Adrenal gland (tissue), 12 donors: ENCODE results near the gene RALGPS1. TPM values are rescaled to one million over a fixed set of nuclear protein-coding genes. Genes with fewer than 3 reads are reported as not detected.
A peak's percentile ranks its signal among the peaks of the same experiment; 100 is the strongest.

Experiments used
- DNase-seq, 7 donors: peaks; one replicate each; pipeline ENCODE4 v3.0.0-alpha.2; 2019 to 2020
- H3K27ac ChIP-seq, 5 donors: fragments of 200-600 bp; sonication (generic) in 4 of 5; 1 replicate in 3 of 5; 2 replicates in 2 of 5; pipeline versions ENCODE4 v1.5.1 to v1.8.0; 2016 to 2020; ENCODE audit warnings: mild to moderate bottlenecking in 1 of 5
- H3K27me3 ChIP-seq: fragments of 200-600 bp; 2 replicates; pipeline ENCODE4 v1.8.0; 2021
- H3K36me3 ChIP-seq, 2 donors: fragments of 200-600 bp; replicated peaks in 1 of 2; 1 replicate in 1 of 2; 2 replicates in 1 of 2; pipeline versions ENCODE4 v1.5.1 to v1.8.0; 2018 to 2022
- H3K4me1 ChIP-seq, 2 donors: fragments of 200-600 bp; replicated peaks in 1 of 2; 1 replicate in 1 of 2; 2 replicates in 1 of 2; pipeline versions ENCODE4 v1.5.1 to v1.8.0; 2018 to 2021
- H3K4me3 ChIP-seq, 4 donors: fragments of 200-600 bp; sonication (generic) in 3 of 4; one replicate each; pipeline ENCODE4 v1.5.1; 2016 to 2018
- H3K9me3 ChIP-seq, 3 donors: fragments of 200-600 bp; sonication (generic) in 1 of 3; replicated peaks in 1 of 3; 1 replicate in 2 of 3; 2 replicates in 1 of 3; pipeline versions ENCODE4 v1.5.1 to v1.8.0; 2016 to 2021
- POLR2A ChIP-seq, 2 donors: fragments of 450-650 bp; IDR thresholded peaks; one replicate each; pipeline ENCODE4 v1.6.1; 2017; ENCODE audit warnings: antibody characterized with exemption in 2 of 2, mild to moderate bottlenecking in 2 of 2, moderate library complexity in 1 of 2
- WGBS, 4 donors: extraction: QIAGEN DNeasy Blood & Tissue Kit in 2 of 4; methylation state at CpG; one replicate each; pipeline versions ENCODE4 v1.1.5 to v1.1.7; 2013 to 2017; 5-methylcytosine and 5-hydroxymethylcytosine counted together
- intact Hi-C, 2 donors: fragments of 100-400 bp; cut with DNase I; formaldehyde crosslinking; loops; one replicate each; pipeline versions ENCODE4 v1.14.1 to v1.15.0; 2022 to 2023
- polyA plus RNA-seq, 3 donors: library from polyadenylated mRNA; stranded (reverse); fragments of 200-250 nt in 2 of 3; fragments of 350-450 nt in 1 of 3; fragmentation: Illumina TruSeq in 1 of 3; extraction: RNeasy Lipid Tissue Mini Kit (QIAGEN cat#74804) in 1 of 3; gene quantifications; one replicate each; pipeline ENCODE4 v1.2.3, GENCODE V29; 2013 to 2014
- total RNA-seq, 9 donors: library from RNA; depleted of rRNA in 4 of 9; stranded (reverse); fragments of >200 nt in 4 of 9; fragments of 120-200 nt in 1 of 9; fragmentation: NEBNext Ultra II Directional in 1 of 9; extraction: Animal tissue kit (Norgen Biotek cat#: 25700) in 1 of 9; gene quantifications; one replicate each; pipeline versions ENCODE4 v1.1.0 to v1.2.4, GENCODE V29; 2013 to 2023
- TF ChIP-seq, protein P1 (sequence below), 6 experiments: fragments of 450-650 bp in 4 of 6; fragments of 200-600 bp in 2 of 6; sonication (generic) in 1 of 6; IDR thresholded peaks; 1 replicate in 5 of 6; 2 replicates in 1 of 6; pipeline versions ENCODE4 v1.5.1 to v1.8.0; 2016 to 2021; ENCODE audit warnings: antibody characterized with exemption in 6 of 6, mild to moderate bottlenecking in 2 of 6, moderate library complexity in 1 of 6
- donor health status: healthy with polysubstance abuse.
- donor health status: Bipolar disorder and iron deficiency.
- donor health status: DM: yes; HTN: yes; CAD: no.
- donor health status: DM: no; HTN: no; CAD: no.
- donor health status: DM: no; HTN: no; CAD: no.
- donor health status: DM: yes; HTN: yes; CAD: no.

RALGPS1 gene
- total and polyA plus RNA-seq, 12 donors = 2.8 to 9.9 (median 5.1) TPM

DNA sequence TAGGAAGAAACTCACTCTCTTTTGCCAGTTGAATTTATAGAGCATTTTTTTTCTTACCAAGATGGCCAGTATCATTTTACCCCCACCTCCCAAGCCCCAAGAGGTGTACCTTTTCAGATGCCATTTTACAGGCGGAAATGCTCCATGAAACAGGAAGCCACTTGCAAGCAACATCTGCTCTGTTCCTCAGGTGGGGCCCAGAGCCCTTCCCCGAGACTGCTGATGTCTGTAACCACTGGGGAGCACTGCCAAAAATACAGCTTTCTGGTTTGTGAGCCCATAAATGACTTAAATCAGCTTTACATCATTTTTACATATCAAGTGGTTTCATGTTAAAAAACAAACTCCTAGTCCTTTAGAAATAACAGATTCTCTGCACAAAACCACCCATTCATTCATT, 307.1 kb downstream of the RALGPS1 start:
- H3K27ac ChIP-seq = no peak overlapping the region
- H3K4me3 ChIP-seq = no peak overlapping the region
- H3K4me1 ChIP-seq = peaks cover 0 to 15% of the 10 kb centered on the region in 2 donors
- TF ChIP-seq, protein P1, sequence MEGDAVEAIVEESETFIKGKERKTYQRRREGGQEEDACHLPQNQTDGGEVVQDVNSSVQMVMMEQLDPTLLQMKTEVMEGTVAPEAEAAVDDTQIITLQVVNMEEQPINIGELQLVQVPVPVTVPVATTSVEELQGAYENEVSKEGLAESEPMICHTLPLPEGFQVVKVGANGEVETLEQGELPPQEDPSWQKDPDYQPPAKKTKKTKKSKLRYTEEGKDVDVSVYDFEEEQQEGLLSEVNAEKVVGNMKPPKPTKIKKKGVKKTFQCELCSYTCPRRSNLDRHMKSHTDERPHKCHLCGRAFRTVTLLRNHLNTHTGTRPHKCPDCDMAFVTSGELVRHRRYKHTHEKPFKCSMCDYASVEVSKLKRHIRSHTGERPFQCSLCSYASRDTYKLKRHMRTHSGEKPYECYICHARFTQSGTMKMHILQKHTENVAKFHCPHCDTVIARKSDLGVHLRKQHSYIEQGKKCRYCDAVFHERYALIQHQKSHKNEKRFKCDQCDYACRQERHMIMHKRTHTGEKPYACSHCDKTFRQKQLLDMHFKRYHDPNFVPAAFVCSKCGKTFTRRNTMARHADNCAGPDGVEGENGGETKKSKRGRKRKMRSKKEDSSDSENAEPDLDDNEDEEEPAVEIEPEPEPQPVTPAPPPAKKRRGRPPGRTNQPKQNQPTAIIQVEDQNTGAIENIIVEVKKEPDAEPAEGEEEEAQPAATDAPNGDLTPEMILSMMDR (IDR thresholded peaks at IDR 0.05) = no peak
- no peak for TF ChIP-seq POLR2A (IDR thresholded peaks at IDR 0.05)
- DNase-seq = peak in 1 of 7 donors; percentile 1
- H3K27me3 ChIP-seq = no peaks in the 10 kb centered on the region
- H3K9me3 ChIP-seq = no peaks in the 10 kb centered on the region
- intact Hi-C loops = no loop called here
- H3K36me3 ChIP-seq = no peaks in the 10 kb centered on the region
- 52 to 100% (median 85%) methylated on average over 2 of the region's 2 CpGs for WGBS, 4 donors

DNA sequence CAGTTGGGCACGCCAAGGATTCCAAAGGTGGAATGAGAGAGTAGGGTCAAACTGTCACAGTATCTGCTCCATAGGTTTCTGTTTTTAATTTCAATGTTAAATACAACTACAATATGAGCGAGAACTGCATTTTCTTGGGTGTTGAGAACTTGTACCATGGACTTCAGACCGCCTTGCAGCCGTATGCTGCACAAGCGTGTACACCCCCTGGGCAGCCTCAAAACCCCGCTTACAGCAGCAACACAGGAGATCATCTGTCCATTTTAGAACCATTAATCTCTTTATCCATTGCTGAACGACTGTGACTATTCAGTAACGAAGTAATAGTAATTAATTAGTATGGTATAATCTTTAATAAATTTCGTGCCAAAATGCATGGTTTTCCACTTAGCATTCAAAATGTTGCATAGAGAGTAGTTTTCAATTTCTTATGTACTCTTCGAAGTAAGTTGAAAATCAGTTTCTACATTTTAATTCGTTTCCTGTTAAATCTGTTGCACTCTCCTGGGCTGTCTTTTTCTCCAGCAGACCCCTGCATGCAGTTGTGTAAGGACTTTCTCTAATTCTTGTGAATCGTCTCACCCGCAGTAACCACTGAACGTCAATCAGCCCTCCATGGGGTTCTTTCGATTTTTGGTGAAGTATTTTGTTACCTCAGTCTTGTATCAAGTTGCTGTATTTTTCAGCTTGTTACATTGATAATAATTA, 308.0 kb downstream of the RALGPS1 start:
- Histone ChIP-seq H3K4me3 (no peak overlapping the region), H3K27me3 (no peaks in the 10 kb centered on the region), H3K9me3 (no peaks in the 10 kb centered on the region), H3K36me3 (no peaks in the 10 kb centered on the region), H3K27ac (no peak overlapping the region), H3K4me1 (peaks cover 0 to 15% of the 10 kb centered on the region in 2 donors)
- 88 to 92% (median 91%) methylated on average over 15 of the region's 15 CpGs for WGBS, 4 donors
- intact Hi-C loops = no loop called here
- TF ChIP-seq, protein P1 (IDR thresholded peaks at IDR 0.05) = no peak
- TF ChIP-seq POLR2A (IDR thresholded peaks at IDR 0.05) = no peak
- DNase-seq = peak in 1 of 7 donors; percentile 5

DNA sequence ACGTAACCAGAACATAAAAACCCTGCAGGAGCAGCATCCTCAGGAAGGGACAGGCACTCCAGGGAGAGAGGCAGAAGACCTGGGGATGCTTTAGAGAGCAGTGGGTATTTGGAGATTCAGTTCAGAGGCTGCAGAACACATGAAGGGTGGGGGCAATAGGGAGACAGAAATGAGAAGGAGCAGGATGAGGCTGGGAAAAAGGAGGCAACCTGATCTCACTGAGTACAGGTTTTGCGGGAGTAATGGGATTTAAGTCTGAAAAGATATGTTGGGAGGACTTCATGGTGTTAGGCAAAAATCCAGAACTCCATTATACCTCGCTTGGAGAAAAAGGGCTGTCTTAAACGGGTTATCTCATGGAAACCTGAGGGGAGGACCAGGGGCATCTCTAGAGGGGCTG, 308.7 kb downstream of the RALGPS1 start:
- H3K27me3 ChIP-seq = no peaks in the 10 kb centered on the region
- peaks cover 0 to 15% of the 10 kb centered on the region in 2 donors for H3K4me1 ChIP-seq
- peak in 2 of 7 donors; percentile 8 to 17 for DNase-seq
- TF ChIP-seq POLR2A (IDR thresholded peaks at IDR 0.05) = no peak
- TF ChIP-seq, protein P1 (IDR thresholded peaks at IDR 0.05) = no peak
- WGBS, 4 donors = 53 to 68% (median 61%) methylated on average over 4 of the region's 4 CpGs
- no peaks in the 10 kb centered on the region for H3K36me3 ChIP-seq
- no peak overlapping the region for H3K4me3 ChIP-seq
- intact Hi-C loops = no loop called here
- no peaks in the 10 kb centered on the region for H3K9me3 ChIP-seq
- H3K27ac ChIP-seq = no peak overlapping the region

DNA sequence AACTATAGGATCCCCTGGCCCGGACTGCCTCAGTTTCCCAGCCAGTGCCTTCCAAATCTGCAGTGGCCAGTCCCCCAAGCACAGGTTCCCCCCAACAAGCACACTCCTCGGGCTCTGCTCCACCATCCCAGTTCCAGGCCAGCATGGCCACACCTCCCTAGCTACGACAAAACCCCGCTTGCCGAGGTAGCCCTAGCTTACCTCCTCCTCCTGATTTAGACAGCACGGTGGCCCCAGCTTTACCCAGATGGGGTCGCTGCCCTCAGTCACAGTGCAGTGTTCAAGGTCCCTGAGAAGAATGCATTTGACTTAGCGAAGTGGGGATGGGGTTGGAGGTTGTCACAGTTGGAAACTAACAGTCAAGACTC, 309.2 kb downstream of the RALGPS1 start:
- Histone ChIP-seq H3K4me3 (peak overlapping the region in 2 of 4 donors; percentile 2 to 82), H3K36me3 (no peaks in the 10 kb centered on the region), H3K9me3 (no peaks in the 10 kb centered on the region), H3K27me3 (no peaks in the 10 kb centered on the region), H3K4me1 (peaks cover 0 to 15% of the 10 kb centered on the region in 2 donors), H3K27ac (peak overlapping the region in 2 of 5 donors; percentile 79 to 92)
- TF ChIP-seq POLR2A (IDR thresholded peaks at IDR 0.05) = no peak
- TF ChIP-seq, protein P1 (IDR thresholded peaks at IDR 0.05) = no peak
- DNase-seq = peak in 1 of 7 donors; percentile 42
- WGBS, 4 donors = 25 to 27% (median 25%) methylated on average over 7 to 8 of the region's 8 CpGs
- intact Hi-C loops = no loop called here
